GM12872 (cell line): ENCODE data around the gene CCNH.

ENCODE experiments used
- CTCF ChIP-seq: IDR thresholded peaks from 3 replicates; pipeline ENCODE4 v1.5.1; 2011; ENCODE audit warnings: low read depth, mild to moderate bottlenecking, low read length, moderate library complexity; ENCODE audit not compliant: insufficient read depth

Gene CCNH

GRCh38 chr5:87418506-87418905 lies 5.8 kb upstream of the CCNH start:
- TF ChIP-seq CTCF, result no peak

DNA sequence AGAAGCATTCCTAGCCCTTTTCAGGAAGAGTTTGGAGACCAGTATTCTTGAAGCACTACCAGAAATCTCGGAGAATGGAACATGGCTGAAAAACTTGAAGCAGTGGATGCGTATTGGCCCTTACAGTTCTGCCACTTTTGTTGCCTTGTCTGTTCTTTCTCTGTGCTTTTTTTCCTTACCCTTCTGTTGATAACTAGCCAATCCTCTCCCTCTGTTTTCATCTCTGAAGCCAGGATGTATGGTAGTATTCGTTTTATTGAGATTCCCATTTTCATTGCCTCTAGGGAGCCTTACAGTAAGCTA lies 564 bp upstream of the CCNH start:
- TF ChIP-seq CTCF, result no peak

DNA sequence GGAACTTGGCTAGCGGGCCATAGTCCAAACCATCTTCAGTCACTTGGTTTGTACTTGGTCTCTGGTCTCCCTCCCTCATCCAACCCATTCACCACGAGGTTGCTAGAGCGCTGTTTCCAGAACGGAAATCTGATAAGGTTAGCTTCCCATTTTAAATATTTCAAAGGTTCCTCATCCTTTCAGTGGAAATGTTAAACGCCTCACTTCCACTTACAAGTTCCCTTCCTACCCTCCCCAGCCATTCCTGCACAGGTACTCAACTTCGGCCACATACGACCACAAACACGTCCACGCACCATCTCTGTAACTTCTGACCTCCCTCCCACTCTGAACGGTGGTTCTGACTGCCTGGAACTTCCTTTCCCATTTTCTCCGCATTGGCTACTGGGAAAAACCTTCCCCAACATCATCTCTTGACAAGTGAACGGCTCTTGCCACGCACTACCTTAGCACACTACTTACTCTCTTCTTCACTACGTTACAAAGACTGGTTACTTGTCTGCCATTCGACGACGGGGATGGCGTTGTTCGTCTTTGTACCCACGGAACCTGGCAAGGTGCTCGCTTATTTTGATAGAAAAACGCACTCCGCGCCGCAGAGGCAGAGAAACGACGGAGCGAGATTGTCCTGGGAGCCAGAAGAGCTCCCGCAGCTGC lies 629 bp downstream of the CCNH start:
- no peak for TF ChIP-seq CTCF

GRCh38 chr5:87411586-87411972 lies 1.2 kb downstream of the CCNH start:
- no peak for TF ChIP-seq CTCF

DNA sequence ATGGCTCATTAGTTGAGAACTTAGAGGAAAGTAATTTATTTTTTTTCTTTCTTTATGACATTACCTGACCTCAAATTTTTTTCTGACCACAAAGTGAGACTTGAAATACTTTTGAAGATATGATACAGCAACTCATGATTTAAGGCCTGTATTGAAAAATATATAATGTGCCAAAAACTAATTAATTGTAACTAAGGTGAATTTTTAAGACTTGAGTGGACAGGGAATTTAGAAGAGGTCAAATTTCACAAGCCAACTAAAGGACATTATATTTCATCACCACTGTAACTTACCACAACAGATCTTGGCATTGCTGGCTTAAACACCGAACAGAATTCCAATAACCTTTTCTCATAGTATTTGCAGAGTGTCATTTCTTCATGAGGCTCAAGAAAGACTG lies 1.8 kb downstream of the CCNH start:
- no peak for TF ChIP-seq CTCF

DNA sequence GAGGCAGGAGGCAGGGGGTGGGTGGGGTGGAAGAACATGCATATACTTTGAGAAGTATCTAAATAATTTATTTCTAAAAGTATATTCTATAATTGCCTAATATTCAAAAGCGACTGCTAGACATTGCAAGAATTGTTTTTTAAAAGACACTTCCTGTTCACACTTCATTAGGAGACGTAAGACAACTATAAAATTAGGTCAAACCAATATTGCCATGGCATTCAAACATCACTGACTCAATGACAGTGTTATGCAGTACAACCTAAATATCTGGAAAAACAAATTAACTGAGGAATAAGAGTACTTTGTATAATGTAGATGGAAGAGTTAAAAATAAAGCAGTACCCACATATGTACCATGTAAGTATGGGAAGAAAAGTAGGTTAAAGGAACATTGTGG lies 4.5 kb downstream of the CCNH start:
- TF ChIP-seq CTCF, result no peak

DNA sequence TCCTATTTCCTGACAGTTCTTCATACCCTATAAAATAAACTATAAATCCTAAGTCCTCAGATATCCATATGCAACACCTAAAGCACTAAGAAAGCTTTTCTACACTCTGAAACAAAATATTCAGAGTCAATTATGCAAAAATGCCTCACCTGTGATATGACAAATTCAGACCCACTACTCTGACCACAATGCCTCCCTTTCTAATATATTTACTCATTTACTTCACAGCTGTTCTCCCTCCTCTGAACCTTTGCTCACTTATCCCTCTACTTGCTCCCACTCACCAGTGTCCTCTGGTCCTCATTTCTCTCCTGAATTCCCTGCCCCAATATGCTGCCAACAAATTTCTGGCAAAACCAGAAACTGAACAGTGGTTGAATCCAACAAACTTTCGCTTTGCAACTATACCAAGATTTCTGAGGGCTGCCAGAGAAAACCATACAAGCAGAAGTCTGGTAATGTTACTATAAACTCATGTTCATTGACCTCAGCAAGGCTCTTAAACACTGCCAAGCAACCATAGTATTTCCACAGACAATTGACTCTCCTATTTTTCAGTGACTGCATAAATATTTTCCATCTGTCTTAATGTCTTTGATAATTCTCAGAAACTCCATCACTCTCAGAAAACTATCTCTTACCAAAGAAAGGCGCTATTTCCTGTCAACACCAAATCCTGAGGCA lies 7.1 kb downstream of the CCNH start:
- no peak for TF ChIP-seq CTCF
